ENCODE results near the gene FLOT2. TPM values are rescaled to one million over a fixed set of nuclear protein-coding genes. Genes with fewer than 3 reads are reported as not detected.
"Not testable (repeated sequence)": the region's sequence is repeated elsewhere in the genome, so short reads cannot be mapped to it uniquely, and the experiment has no call there.

FLOT2 gene
- total RNA-seq, 1 donor from 2014 or later, result 143 TPM

DNA sequence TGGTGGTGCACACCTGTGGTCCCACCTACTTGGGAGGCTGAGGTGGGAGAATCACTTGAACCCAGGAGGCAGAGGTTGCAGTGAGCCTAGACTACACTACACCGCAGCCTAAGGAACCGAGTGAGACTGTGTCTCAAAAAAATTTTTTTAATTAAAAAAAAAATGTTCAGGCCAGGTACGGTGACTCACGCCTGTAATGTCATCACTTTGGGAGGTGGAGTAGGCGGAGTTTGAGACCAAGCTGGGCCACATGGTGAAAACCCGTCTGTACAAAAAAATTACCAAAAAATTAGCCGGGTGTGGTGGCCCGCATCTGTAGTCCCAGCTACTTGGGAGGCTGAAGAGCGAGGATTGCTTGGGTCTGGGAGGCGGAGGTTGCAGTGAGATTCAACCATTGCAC lies 51.3 kb downstream of the FLOT2 start:
- no peaks in the 10 kb centered on the region for H3K27me3 Mint-ChIP-seq (ENCODE audit: unreplicated experiment)
- DNase-seq, result no peak
- H3K4me1 Mint-ChIP-seq (ENCODE audit: low read depth, unreplicated experiment), result peaks cover 4% of the 10 kb centered on the region
- no peak for TF ChIP-seq CTCF (IDR thresholded peaks at IDR 0.05; ENCODE audit: partially characterized antibody, unreplicated experiment)
- H3K4me3 Mint-ChIP-seq (ENCODE audit: unreplicated experiment), result no peak overlapping the region
- no peak overlapping the region for H3K27ac Mint-ChIP-seq (ENCODE audit: unreplicated experiment)
- H3K36me3 Mint-ChIP-seq (ENCODE audit: unreplicated experiment), result no peaks in the 10 kb centered on the region
- H3K9me3 Mint-ChIP-seq (ENCODE audit: unreplicated experiment), result peaks cover 4% of the 10 kb centered on the region

- Mint-ChIP-seq H3K4me3 (ENCODE audit: unreplicated experiment) (no peak overlapping the region), H3K36me3 (ENCODE audit: unreplicated experiment) (no peaks in the 10 kb centered on the region), H3K27me3 (ENCODE audit: unreplicated experiment) (no peaks in the 10 kb centered on the region), H3K27ac (ENCODE audit: unreplicated experiment) (no peak overlapping the region), H3K4me1 (ENCODE audit: low read depth, unreplicated experiment) (peaks cover 4% of the 10 kb centered on the region), H3K9me3 (ENCODE audit: unreplicated experiment) (peaks cover 4% of the 10 kb centered on the region)
- no peak for TF ChIP-seq CTCF (IDR thresholded peaks at IDR 0.05; ENCODE audit: partially characterized antibody, unreplicated experiment)
- no peak for DNase-seq
Measured at GRCh38 chr17:28843816-28844148, 53.8 kb downstream of the FLOT2 start.

- Mint-ChIP-seq H3K4me1 (ENCODE audit: low read depth, unreplicated experiment) (peaks cover 4% of the 10 kb centered on the region), H3K27ac (ENCODE audit: unreplicated experiment) (peak within 1 kb of the TSS; percentile 89), H3K4me3 (ENCODE audit: unreplicated experiment) (peak within 1 kb of the TSS; percentile 95), H3K9me3 (ENCODE audit: unreplicated experiment) (peaks cover 4% of the 10 kb centered on the region), H3K36me3 (ENCODE audit: unreplicated experiment) (no peaks in the 10 kb centered on the region), H3K27me3 (ENCODE audit: unreplicated experiment) (no peaks in the 10 kb centered on the region)
- no peak for TF ChIP-seq CTCF (IDR thresholded peaks at IDR 0.05; ENCODE audit: partially characterized antibody, unreplicated experiment)
- DNase-seq, result peak; percentile 94
Measured at GRCh38 chr17:28842282-28843012, 55.1 kb downstream of the FLOT2 start, which contains the start of gene FAM222B. FAM222B (minus strand) TSS chr17:28842790; CDS start chr17:28766667, 76,123 bp downstream.

DNA sequence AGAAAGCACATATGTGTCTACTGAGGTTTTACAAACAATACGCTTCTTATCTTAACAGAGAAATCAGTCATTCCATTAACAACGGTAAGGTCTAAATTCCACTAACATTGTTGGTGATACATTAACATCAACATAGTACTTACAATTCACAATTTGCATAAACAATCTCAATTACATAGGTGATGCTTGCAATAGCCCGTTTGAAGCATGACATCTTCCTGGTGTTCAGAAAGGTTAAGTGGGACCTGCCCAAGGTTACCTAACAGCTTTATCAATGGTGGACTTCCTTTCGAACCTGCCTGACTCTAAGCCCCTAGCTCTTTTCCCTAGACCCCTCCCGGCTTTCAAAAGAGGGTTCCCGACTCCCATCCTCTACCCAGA lies 55.6 kb downstream of the FLOT2 start:
- H3K9me3 Mint-ChIP-seq (ENCODE audit: unreplicated experiment), result peaks cover 4% of the 10 kb centered on the region
- no peak for TF ChIP-seq CTCF (IDR thresholded peaks at IDR 0.05; ENCODE audit: partially characterized antibody, unreplicated experiment)
- H3K36me3 Mint-ChIP-seq (ENCODE audit: unreplicated experiment), result no peaks in the 10 kb centered on the region
- peak overlapping the region; percentile 95 for H3K4me3 Mint-ChIP-seq (ENCODE audit: unreplicated experiment)
- H3K27ac Mint-ChIP-seq (ENCODE audit: unreplicated experiment), result peak overlapping the region; percentile 89
- H3K4me1 Mint-ChIP-seq (ENCODE audit: low read depth, unreplicated experiment), result peaks cover 4% of the 10 kb centered on the region
- no peaks in the 10 kb centered on the region for H3K27me3 Mint-ChIP-seq (ENCODE audit: unreplicated experiment)
- no peak for DNase-seq

DNA sequence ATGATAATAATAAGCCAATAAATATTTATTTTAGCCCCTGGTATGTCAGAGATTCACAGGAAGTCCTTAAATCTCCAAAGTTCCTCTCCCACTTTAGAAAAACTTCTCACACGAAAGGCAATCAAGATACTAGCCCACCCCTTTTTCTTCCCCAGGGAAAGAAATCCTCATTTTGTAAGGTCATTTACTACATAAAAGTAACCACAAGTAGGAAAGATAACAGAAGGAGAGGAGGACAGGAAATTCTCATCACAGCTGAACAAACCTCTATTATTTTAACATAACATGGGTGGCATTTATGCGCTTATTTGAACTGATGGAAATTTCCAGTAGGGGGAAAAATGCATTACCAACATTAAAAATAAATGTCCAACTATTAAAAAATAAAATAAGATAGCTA lies 58.3 kb downstream of the FLOT2 start:
- Mint-ChIP-seq H3K4me3 (ENCODE audit: unreplicated experiment) (no peak overlapping the region), H3K9me3 (ENCODE audit: unreplicated experiment) (peaks cover 4% of the 10 kb centered on the region), H3K36me3 (ENCODE audit: unreplicated experiment) (no peaks in the 10 kb centered on the region), H3K27me3 (ENCODE audit: unreplicated experiment) (no peaks in the 10 kb centered on the region), H3K27ac (ENCODE audit: unreplicated experiment) (no peak overlapping the region), H3K4me1 (ENCODE audit: low read depth, unreplicated experiment) (peaks cover 4% of the 10 kb centered on the region)
- DNase-seq, result no peak
- no peak for TF ChIP-seq CTCF (IDR thresholded peaks at IDR 0.05; ENCODE audit: partially characterized antibody, unreplicated experiment)

- not testable (repeated sequence) for H3K27ac Mint-ChIP-seq (ENCODE audit: unreplicated experiment); H3K9me3 Mint-ChIP-seq (ENCODE audit: unreplicated experiment); H3K27me3 Mint-ChIP-seq (ENCODE audit: unreplicated experiment); DNase-seq; H3K4me3 Mint-ChIP-seq (ENCODE audit: unreplicated experiment); H3K36me3 Mint-ChIP-seq (ENCODE audit: unreplicated experiment); H3K4me1 Mint-ChIP-seq (ENCODE audit: low read depth, unreplicated experiment)
Measured at GRCh38 chr17:28836541-28836940, 61.0 kb downstream of the FLOT2 start.

Measured in glutamatergic neuron (in vitro differentiated cells).